AG04449 (cell line): Measurements from ENCODE around the gene CASP8.
A peak's percentile ranks its signal among the peaks of the same experiment; 100 is the strongest.

Experiments used
- CTCF ChIA-PET: fragments of 350-600 bp; formaldehyde crosslinking; extraction: SDS; loops from one replicate; lab custom pipeline; 2021; ENCODE audit warnings: antibody characterized with exemption; lab: Yijun Ruan, JAX
- POLR2A ChIA-PET: fragments of 400-600, 350-600 bp; formaldehyde crosslinking; extraction: SDS; loops from one replicate; lab custom pipeline; 2020; ENCODE audit warnings: antibody characterized with exemption, inconsistent platforms; lab: Yijun Ruan, JAX
- DNase-seq: peaks from one replicate; pipeline ENCODE4 v3.0.0-alpha.2; 2010; ENCODE audit warnings: low read depth, low spot score
- H3K4me3 ChIP-seq: 2 replicates; pipeline ENCODE4 v1.5.1; 2011; ENCODE audit warnings: low read depth, mild to moderate bottlenecking, control low read depth, low read length
- TF ChIP-seq, protein P1 (sequence below): IDR thresholded peaks from one replicate; pipeline ENCODE4 v1.5.1; 2011; ENCODE audit warnings: mild to moderate bottlenecking, moderate library complexity, low read length, control low read depth, inconsistent platforms; ENCODE audit not compliant: insufficient read depth; ENCODE audit errors: missing control alignments

Gene CASP8

DNA sequence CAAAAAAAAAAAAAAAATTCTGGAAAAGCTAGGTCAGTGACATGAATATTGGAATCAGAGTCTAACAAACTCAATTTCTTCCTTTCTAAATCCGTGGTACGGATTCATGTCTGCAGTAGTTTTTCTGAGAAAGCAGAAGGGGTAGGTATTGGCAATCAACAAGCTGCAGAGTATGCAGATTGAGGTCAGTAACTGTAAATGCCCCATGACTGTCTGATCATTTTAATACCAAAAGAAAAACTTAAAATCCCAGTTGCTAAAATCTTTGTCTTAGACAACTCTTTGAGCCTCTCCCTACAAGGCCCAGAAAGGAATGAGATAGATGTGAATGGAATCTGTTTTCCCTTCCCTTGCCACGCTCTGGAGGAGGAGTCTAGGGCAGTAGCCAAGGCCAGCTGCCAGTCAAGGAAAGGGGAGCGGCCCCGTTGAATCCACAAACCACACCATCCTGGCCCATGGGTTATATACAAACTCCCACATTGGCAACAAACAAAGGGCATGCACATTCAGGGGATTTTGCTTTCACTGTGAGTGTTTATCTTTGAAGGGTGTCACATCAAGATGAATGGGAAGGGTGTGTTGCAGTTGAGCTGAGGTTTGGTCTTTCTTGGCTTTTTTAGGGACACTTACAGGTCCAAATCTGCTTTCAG is 6.1 kb upstream of the CASP8 start:
- ChIA-PET CTCF (interaction anchor here (1.5 to 2.3 kb wide), 2 partner anchors 22 kb away, joined by 7 to 12 read pairs; no protein-coding TSS in a partner anchor), POLR2A (no interaction called here)
- H3K4me3 ChIP-seq, result no peak overlapping the region
- DNase-seq, result no peak
- TF ChIP-seq, protein P1, sequence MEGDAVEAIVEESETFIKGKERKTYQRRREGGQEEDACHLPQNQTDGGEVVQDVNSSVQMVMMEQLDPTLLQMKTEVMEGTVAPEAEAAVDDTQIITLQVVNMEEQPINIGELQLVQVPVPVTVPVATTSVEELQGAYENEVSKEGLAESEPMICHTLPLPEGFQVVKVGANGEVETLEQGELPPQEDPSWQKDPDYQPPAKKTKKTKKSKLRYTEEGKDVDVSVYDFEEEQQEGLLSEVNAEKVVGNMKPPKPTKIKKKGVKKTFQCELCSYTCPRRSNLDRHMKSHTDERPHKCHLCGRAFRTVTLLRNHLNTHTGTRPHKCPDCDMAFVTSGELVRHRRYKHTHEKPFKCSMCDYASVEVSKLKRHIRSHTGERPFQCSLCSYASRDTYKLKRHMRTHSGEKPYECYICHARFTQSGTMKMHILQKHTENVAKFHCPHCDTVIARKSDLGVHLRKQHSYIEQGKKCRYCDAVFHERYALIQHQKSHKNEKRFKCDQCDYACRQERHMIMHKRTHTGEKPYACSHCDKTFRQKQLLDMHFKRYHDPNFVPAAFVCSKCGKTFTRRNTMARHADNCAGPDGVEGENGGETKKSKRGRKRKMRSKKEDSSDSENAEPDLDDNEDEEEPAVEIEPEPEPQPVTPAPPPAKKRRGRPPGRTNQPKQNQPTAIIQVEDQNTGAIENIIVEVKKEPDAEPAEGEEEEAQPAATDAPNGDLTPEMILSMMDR, result no peak

DNA sequence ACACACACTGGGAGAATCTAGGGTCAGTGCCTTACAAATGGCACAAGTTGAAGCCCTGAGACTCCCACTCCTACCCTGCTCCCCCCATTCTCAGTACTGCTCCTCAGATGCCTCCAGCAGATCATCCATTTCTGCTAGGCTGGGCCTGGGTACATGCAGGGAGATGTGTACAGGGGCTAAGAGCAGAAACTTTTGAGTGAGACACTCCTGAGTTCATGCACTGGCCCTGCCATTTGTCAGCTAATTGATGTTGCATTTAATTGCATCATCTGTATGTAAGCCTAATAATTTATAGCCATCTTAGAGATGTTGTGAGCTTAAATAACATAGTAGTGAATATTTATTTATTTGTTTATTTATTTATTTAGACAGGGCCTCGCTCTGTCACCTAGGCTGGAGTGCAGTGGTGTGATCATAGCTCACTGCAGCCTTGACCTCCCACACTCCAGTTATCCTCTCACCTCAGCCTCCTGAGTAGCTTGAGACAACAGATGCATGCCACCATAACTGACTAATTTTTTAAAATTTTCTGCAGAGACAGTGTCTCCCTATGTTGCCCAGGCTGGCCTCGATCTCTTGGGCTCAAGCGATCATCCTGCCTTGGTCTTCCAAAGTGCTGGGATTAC is 4.8 kb upstream of the CASP8 start:
- ChIA-PET CTCF (interaction anchor here (1.5 to 2.3 kb wide), 2 partner anchors 19 to 23 kb away, joined by 4 to 12 read pairs; no protein-coding TSS in a partner anchor), POLR2A (interaction anchor here (0.6 kb wide), 1 partner anchor 10 kb away, joined by 3 read pairs; no protein-coding TSS in a partner anchor)
- TF ChIP-seq, protein P1, result no peak
- DNase-seq, result no peak
- H3K4me3 ChIP-seq, result no peak overlapping the region

DNA sequence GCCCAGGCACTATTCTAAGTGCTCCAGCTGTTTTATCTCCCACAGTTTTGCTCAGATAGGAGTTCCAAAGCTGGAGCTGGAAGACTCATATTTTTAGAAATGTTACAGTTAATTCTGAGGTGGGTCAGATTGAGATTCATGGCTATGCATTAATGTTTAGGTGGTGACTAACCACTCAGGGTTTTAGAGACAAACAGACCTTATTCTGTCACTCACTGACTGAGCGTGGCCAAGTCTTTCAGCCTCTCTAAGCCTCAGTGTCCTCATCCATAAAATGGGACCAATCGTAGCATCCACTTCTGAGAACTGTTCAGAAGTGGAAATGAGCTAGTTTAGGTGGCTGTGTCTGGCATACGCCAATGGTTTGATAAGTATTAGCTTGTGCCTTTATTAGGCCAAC is 4.3 kb upstream of the CASP8 start:
- H3K4me3 ChIP-seq, result no peak overlapping the region
- ChIA-PET CTCF (interaction anchor here (1.5 to 2.3 kb wide), 2 partner anchors 20 to 23 kb away, joined by 4 to 12 read pairs; no protein-coding TSS in a partner anchor), POLR2A (interaction anchor here (0.6 kb wide), 1 partner anchor 11 kb away, joined by 3 read pairs; no protein-coding TSS in a partner anchor)
- DNase-seq, result no peak
- TF ChIP-seq, protein P1, result no peak

DNA sequence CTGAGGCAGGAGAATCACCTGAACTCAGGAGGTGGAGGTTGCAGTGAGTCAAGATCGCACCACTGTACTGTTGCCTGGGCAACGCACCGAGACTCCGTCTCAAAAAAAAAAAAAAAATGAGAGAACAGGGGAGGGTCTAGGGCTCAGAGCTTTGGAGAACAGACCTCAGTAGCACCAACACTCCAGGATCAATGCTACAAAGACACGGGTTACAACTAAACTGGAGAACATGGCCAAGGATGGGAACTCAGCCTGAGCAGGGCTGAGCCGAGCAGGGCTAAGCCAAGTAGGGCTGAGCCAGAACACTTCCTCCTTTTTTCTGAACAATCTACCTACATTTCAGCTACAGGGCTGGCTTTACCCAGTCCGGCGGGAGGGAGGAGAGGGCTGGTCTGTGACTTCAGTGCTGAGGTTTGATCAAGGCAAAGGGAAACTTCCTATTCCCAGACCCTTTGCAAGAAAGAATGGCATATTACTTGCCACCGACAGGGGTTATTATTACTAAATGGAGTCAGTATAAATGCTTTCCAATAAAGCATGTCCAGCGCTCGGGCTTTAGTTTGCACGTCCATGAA is 2.9 kb upstream of the CASP8 start:
- H3K4me3 ChIP-seq, result peak overlapping the region; percentile 73
- DNase-seq, result no peak
- ChIA-PET POLR2A (no interaction called here), CTCF (interaction anchor here (0.6 kb wide), 1 partner anchor 509 kb away, joined by 3 read pairs; no protein-coding TSS in a partner anchor)
- TF ChIP-seq, protein P1, result no peak

DNA sequence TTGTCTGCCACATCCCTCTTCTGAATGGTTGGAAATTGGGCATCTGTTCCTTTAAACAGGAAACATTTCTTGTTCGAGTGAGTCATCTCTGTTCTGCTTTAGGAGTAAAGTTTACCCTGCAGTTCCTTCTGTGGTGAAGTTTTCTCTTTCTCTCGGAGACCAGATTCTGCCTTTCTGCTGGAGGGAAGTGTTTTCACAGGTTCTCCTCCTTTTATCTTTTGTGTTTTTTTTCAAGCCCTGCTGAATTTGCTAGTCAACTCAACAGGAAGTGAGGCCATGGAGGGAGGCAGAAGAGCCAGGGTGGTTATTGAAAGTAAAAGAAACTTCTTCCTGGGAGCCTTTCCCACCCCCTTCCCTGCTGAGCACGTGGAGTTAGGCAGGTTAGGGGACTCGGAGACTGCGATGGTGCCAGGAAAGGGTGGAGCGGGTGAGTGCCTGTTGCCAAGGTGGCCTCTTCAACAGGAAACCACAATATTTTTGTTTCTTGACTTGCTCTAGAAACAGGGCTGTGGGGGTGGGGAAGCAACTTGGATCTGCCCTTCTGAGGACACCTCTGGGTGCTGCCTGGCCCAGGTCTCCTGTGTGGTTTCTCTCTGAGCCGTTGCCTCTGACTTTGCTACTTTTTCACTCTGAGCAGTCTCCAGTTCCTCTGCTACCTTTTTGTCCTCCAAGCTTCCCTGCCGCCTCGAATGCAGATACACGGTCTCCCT is 2.2 kb upstream of the CASP8 start:
- H3K4me3 ChIP-seq, result peak overlapping the region; percentile 73
- CTCF ChIA-PET, result interaction anchor here (0.6 to 2.0 kb wide), 3 partner anchors 23 to 509 kb away, joined by 3 to 7 read pairs (median 3); no protein-coding TSS in a partner anchor
- POLR2A ChIA-PET, result no interaction called here
- TF ChIP-seq, protein P1, result no peak
- DNase-seq, result no peak
